H9 (cell line): ENCODE results near the gene RNLS. TPM values are rescaled to one million over a fixed set of nuclear protein-coding genes. Genes with fewer than 3 reads are reported as not detected.

Experiments used
- DNase-seq: peaks from one replicate; pipeline ENCODE4 v3.0.0-alpha.2; 2017
- H2AFZ ChIP-seq: one replicate; pipeline ENCODE4 v1.6.1; 2013; ENCODE audit warnings: mild to moderate bottlenecking, low read length, control low read depth, moderate library complexity
- H2AK5ac ChIP-seq: 2 replicates; pipeline ENCODE4 v1.6.1; 2013; ENCODE audit warnings: low read length, control low read depth, mixed read lengths; ENCODE audit not compliant: insufficient read length
- H2BK120ac ChIP-seq: one replicate; pipeline ENCODE4 v1.6.1; 2013; ENCODE audit warnings: low read depth, mild to moderate bottlenecking, low read length, control low read depth, inconsistent platforms; ENCODE audit not compliant: poor library complexity, severe bottlenecking
- H2BK12ac ChIP-seq: 2 replicates; pipeline ENCODE4 v1.6.1; 2013; ENCODE audit warnings: low read length, control low read depth, mixed read lengths, low read depth; ENCODE audit not compliant: insufficient read length
- H2BK15ac ChIP-seq: 2 replicates; pipeline ENCODE4 v1.6.1; 2013; ENCODE audit warnings: low read depth, low read length, control low read depth
- H2BK20ac ChIP-seq: one replicate; pipeline ENCODE4 v1.6.1; 2013; ENCODE audit warnings: low read depth, mild to moderate bottlenecking, low read length, control low read depth, inconsistent platforms; ENCODE audit not compliant: poor library complexity, severe bottlenecking
- H2BK5ac ChIP-seq: 2 replicates; pipeline ENCODE4 v1.6.1; 2013; ENCODE audit warnings: low read length, control low read depth, mixed read lengths; ENCODE audit not compliant: insufficient read length
- H3K14ac ChIP-seq: 2 replicates; pipeline ENCODE4 v1.6.1; 2013; ENCODE audit warnings: low read length, control low read depth; ENCODE audit not compliant: insufficient read depth
- H3K18ac ChIP-seq: 2 replicates; pipeline ENCODE4 v1.6.1; 2013; ENCODE audit warnings: low read depth, mild to moderate bottlenecking, mixed read lengths, low read length, control low read depth; ENCODE audit not compliant: insufficient read length
- H3K23ac ChIP-seq: 2 replicates; pipeline ENCODE4 v1.6.1; 2013; ENCODE audit warnings: low read length, control low read depth, mixed read lengths, low read depth; ENCODE audit not compliant: insufficient read length
- H3K23me2 ChIP-seq: 2 replicates; pipeline ENCODE4 v1.6.1; 2013; ENCODE audit warnings: low read depth, mild to moderate bottlenecking, mixed read lengths, low read length, control low read depth; ENCODE audit not compliant: insufficient read length, poor library complexity, severe bottlenecking
- H3K27ac ChIP-seq: 2 replicates; pipeline ENCODE4 v1.5.1; 2013; ENCODE audit warnings: low read length, control low read depth, mixed read lengths, low read depth; ENCODE audit not compliant: insufficient read length
- H3K27me3 ChIP-seq: 2 replicates; pipeline ENCODE4 v1.6.1; 2013; ENCODE audit warnings: low read length, control low read depth, inconsistent platforms; ENCODE audit not compliant: insufficient read depth
- H3K4ac ChIP-seq: 2 replicates; pipeline ENCODE4 v1.6.1; 2013; ENCODE audit warnings: low read depth, mild to moderate bottlenecking, control low read depth, inconsistent platforms, low read length, moderate library complexity
- H3K4me1 ChIP-seq: 2 replicates; pipeline ENCODE4 v1.6.1; 2013; ENCODE audit warnings: low read length, control low read depth, inconsistent platforms; ENCODE audit not compliant: insufficient read depth
- H3K4me2 ChIP-seq: 2 replicates; pipeline ENCODE4 v1.6.1; 2013; ENCODE audit warnings: low read length, control low read depth, mixed read lengths; ENCODE audit not compliant: insufficient read length, insufficient read depth
- H3K56ac ChIP-seq: 2 replicates; pipeline ENCODE4 v1.6.1; 2013; ENCODE audit warnings: low read depth, mild to moderate bottlenecking, mixed read lengths, low read length, control low read depth; ENCODE audit not compliant: insufficient read length
- H3K79me1 ChIP-seq: 2 replicates; pipeline ENCODE4 v1.6.1; 2013; ENCODE audit warnings: low read depth, mild to moderate bottlenecking, moderate library complexity, low read length, control low read depth, inconsistent platforms; ENCODE audit not compliant: insufficient read depth, poor library complexity, severe bottlenecking
- H3K79me2 ChIP-seq: 2 replicates; pipeline ENCODE4 v1.6.1; 2013; ENCODE audit warnings: low read length, control low read depth, inconsistent platforms; ENCODE audit not compliant: insufficient read depth
- H3K9ac ChIP-seq: 2 replicates; pipeline ENCODE4 v1.6.1; 2013; ENCODE audit warnings: low read length, control low read depth, mixed read lengths; ENCODE audit not compliant: insufficient read length; ENCODE audit errors: extremely low read depth
- H3K9me3 ChIP-seq: one replicate; pipeline ENCODE4 v1.6.1; 2013; ENCODE audit warnings: low read depth, low read length, inconsistent platforms; ENCODE audit not compliant: control insufficient read depth
- H3T11ph ChIP-seq: one replicate; pipeline ENCODE4 v1.6.1; 2013; ENCODE audit warnings: mild to moderate bottlenecking, low read length, control low read depth, inconsistent platforms
- H4K20me1 ChIP-seq: one replicate; pipeline ENCODE4 v1.6.1; 2013; ENCODE audit not compliant: control insufficient read depth, insufficient read length, insufficient read depth
- H4K5ac ChIP-seq: 2 replicates; pipeline ENCODE4 v1.6.1; 2013; ENCODE audit warnings: low read depth, mild to moderate bottlenecking, mixed read lengths, low read length, control low read depth; ENCODE audit not compliant: insufficient read length
- H4K8ac ChIP-seq: replicated peaks from 2 replicates; pipeline ENCODE4 v1.6.1; 2013; ENCODE audit warnings: low read length, control low read depth, mixed read lengths, low read depth; ENCODE audit not compliant: insufficient read length
- H4K91ac ChIP-seq: 2 replicates; pipeline ENCODE4 v1.6.1; 2013; ENCODE audit warnings: low read depth, mild to moderate bottlenecking, moderate library complexity, mixed read lengths, low read length, control low read depth; ENCODE audit not compliant: insufficient read length
- H3K27ac Mint-ChIP-seq, 3 experiments: 2 replicates in 2 of 3; 3 replicates in 1 of 3; pipeline ENCODE4 v1.8.0; 2020 to 2021; ENCODE audit warnings: mixed read lengths in 3 of 3, mild to moderate bottlenecking in 1 of 3, moderate library complexity in 1 of 3
- H3K27me3 Mint-ChIP-seq: 2 replicates; pipeline ENCODE4 v1.8.0; 2021; ENCODE audit warnings: low read depth, mild to moderate bottlenecking, moderate library complexity, mixed read lengths
- H3K36me3 Mint-ChIP-seq, 3 experiments: 2 replicates in 2 of 3; 3 replicates in 1 of 3; pipeline ENCODE4 v1.8.0; 2020 to 2021; ENCODE audit warnings: low read depth in 3 of 3, mixed read lengths in 3 of 3; ENCODE audit not compliant: insufficient read depth in 1 of 3
- H3K4me1 Mint-ChIP-seq, 2 experiments: 2 replicates each; pipeline ENCODE4 v1.8.0; 2020; ENCODE audit warnings: mixed read lengths in 2 of 2
- H3K4me3 Mint-ChIP-seq, 2 experiments: 2 replicates in 1 of 2; 3 replicates in 1 of 2; pipeline ENCODE4 v1.8.0; 2020 to 2021; ENCODE audit warnings: mild to moderate bottlenecking in 2 of 2, mixed read lengths in 2 of 2, moderate library complexity in 1 of 2
- H3K9me3 Mint-ChIP-seq, 2 experiments: 2 replicates in 1 of 2; 3 replicates in 1 of 2; pipeline ENCODE4 v1.8.0; 2020; ENCODE audit warnings: mild to moderate bottlenecking in 2 of 2, mixed read lengths in 2 of 2, moderate library complexity in 1 of 2
- CTCF ChIP-seq: fragments of 200-600 bp; sonication (generic); conservative IDR thresholded peaks from 3 replicates; pipeline ENCODE4 v1.8.0; 2021; ENCODE audit warnings: antibody characterized with exemption, mild to moderate bottlenecking
- total RNA-seq: library from RNA; stranded (reverse); gene quantifications from 2 replicates; pipeline ENCODE4 v1.2.1, GENCODE V29; 2021

The RNLS gene
- total RNA-seq, 1 experiment from 2014 or later, result 7.5 TPM

GRCh38 chr10:88465765-88466164 lies 117.4 kb downstream of the RNLS start:
- Histone ChIP-seq H4K8ac (no peak overlapping the region), H2BK15ac (no peak overlapping the region), H3K4me2 (no peak overlapping the region), H3K18ac (no peak overlapping the region), H3K23ac (no peak overlapping the region), H2BK12ac (no peak overlapping the region), H4K5ac (no peak overlapping the region), H2BK5ac (no peak overlapping the region), H2AFZ (no peak overlapping the region), H2BK120ac (no peak overlapping the region), H3K23me2 (no peaks in the 10 kb centered on the region), H4K91ac (no peak overlapping the region), H3K79me2 (no peaks in the 10 kb centered on the region), H3T11ph (no peak overlapping the region), H4K20me1 (no peaks in the 10 kb centered on the region), H3K27ac (no peak overlapping the region), H3K14ac (no peak overlapping the region), H3K4me1 (no peaks in the 10 kb centered on the region), H3K27me3 (no peaks in the 10 kb centered on the region), H3K4ac (no peak overlapping the region), H3K9me3 (no peaks in the 10 kb centered on the region), H3K9ac (no peak overlapping the region), H3K79me1 (no peaks in the 10 kb centered on the region), H2BK20ac (no peak overlapping the region), H3K56ac (no peak overlapping the region), H2AK5ac (no peak overlapping the region)
- Mint-ChIP-seq H3K27me3 (no peaks in the 10 kb centered on the region), H3K27ac (no peak overlapping the region), H3K4me3 (no peak overlapping the region), H3K9me3 (no peaks in the 10 kb centered on the region; a peak in 1 of 5 replicates), H3K4me1 (peaks cover 6 to 7% of the 10 kb centered on the region in 2 experiments), H3K36me3 (no peaks in the 10 kb centered on the region)
- no peak for DNase-seq
- no peak for TF ChIP-seq CTCF
